DOHH2 (cell line): ENCODE measurements around the gene NFAT5.

Experiments used
- H3F3A ChIP-seq: fragments of 200-600 bp; sonication (generic), shearing (Covaris generic); 2 replicates; pipeline ENCODE4 v1.6.0; 2016; ENCODE audit warnings: antibody characterized with exemption, mild to moderate bottlenecking; ENCODE audit not compliant: control insufficient read depth, insufficient read depth
- H3K27ac ChIP-seq: fragments of 200-600 bp; sonication (generic); 2 replicates; pipeline ENCODE4 v1.5.1; 2014; ENCODE audit warnings: low read depth, mild to moderate bottlenecking, low read length, moderate library complexity
- H3K27me3 ChIP-seq: fragments of 200-600 bp; sonication (generic); 2 replicates; pipeline ENCODE4 v1.6.1; 2014; ENCODE audit warnings: mild to moderate bottlenecking, low read length, mixed read lengths; ENCODE audit not compliant: control insufficient read depth
- H3K36me3 ChIP-seq: fragments of 200-600 bp; sonication (generic); 2 replicates; pipeline ENCODE4 v1.6.1; 2014; ENCODE audit warnings: mild to moderate bottlenecking, low read length, moderate library complexity, mixed read lengths; ENCODE audit not compliant: control insufficient read depth
- H3K4me1 ChIP-seq: fragments of 200-600 bp; sonication (generic); 2 replicates; pipeline ENCODE4 v1.6.1; 2014; ENCODE audit warnings: mild to moderate bottlenecking, low read length, mixed read lengths; ENCODE audit not compliant: control insufficient read depth
- H3K4me2 ChIP-seq: fragments of 200-600 bp; sonication (generic); 2 replicates; pipeline ENCODE4 v1.6.0; 2014; ENCODE audit warnings: mild to moderate bottlenecking, low read length, moderate library complexity
- H3K4me3 ChIP-seq: fragments of 200-600 bp; sonication (generic); 2 replicates; pipeline ENCODE4 v1.5.1; 2014; ENCODE audit warnings: mild to moderate bottlenecking, low read length, mixed read lengths
- H3K79me2 ChIP-seq: fragments of 200-600 bp; sonication (generic); 2 replicates; pipeline ENCODE4 v1.6.1; 2014; ENCODE audit warnings: mild to moderate bottlenecking, low read length, mixed read lengths; ENCODE audit not compliant: control insufficient read depth
- H3K9me2 ChIP-seq: fragments of 200-600 bp; sonication (generic); replicated peaks from 2 replicates; pipeline ENCODE4 v1.6.1; 2014; ENCODE audit warnings: mild to moderate bottlenecking, low read length, mixed read lengths; ENCODE audit not compliant: control insufficient read depth
- H3K9me3 ChIP-seq: fragments of 200-600 bp; sonication (generic); 2 replicates; pipeline ENCODE4 v1.6.1; 2014; ENCODE audit warnings: antibody characterized with exemption, low read length, mixed read lengths; ENCODE audit not compliant: control insufficient read depth, insufficient read depth
- H4K20me1 ChIP-seq: fragments of 200-600 bp; sonication (generic); 2 replicates; pipeline ENCODE4 v1.6.0; 2014; ENCODE audit warnings: low read depth, mild to moderate bottlenecking, antibody characterized with exemption, low read length, moderate library complexity; ENCODE audit not compliant: control insufficient read depth, insufficient read depth
- EZH2phosphoT487 ChIP-seq: fragments of 200-600 bp; sonication (generic); IDR thresholded peaks from 2 replicates; pipeline ENCODE4 v1.6.1; 2017; ENCODE audit warnings: borderline replicate concordance, mild to moderate bottlenecking, antibody characterized with exemption, low read length, moderate library complexity, mixed read lengths
- TF ChIP-seq, protein P1 (sequence below): fragments of 200-600 bp; sonication (generic); IDR thresholded peaks from one replicate; pipeline ENCODE4 v1.5.1; 2014; ENCODE audit warnings: antibody characterized with exemption, mild to moderate bottlenecking, low read depth, low read length; ENCODE audit not compliant: poor library complexity, severe bottlenecking

NFAT5 gene

DNA sequence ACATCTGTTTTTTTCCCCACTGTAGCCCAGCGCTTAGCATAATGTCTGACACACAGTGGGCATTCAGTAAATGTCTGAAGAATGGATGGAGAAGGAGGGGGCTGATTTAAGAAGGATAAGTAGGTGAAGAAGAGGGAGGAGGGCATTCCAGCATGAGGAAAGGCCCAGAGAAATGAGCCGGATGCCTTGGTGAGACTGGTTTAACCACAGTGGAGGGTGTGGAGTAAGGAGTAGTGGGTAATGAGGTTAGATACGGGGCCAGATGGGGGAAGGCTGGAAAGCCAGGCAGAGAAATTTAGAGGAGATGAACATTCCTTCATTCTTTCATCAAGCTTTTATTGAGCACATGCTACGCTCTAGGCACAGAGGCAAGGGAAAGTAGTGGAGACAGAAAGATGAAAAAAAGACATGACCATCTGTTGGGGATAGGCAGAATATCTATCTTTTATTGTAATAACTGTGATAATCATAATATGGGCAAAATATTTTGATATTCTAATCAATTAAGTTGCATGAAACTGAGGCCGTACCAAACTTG, 43.7 kb upstream of the NFAT5 start:
- H3K4me1 ChIP-seq: 0 out of 2 replicates have a peak, but pooled peaks cover 4% of the 10 kb centered on the region
- no peaks in the 10 kb centered on the region for H3F3A ChIP-seq
- no peaks in the 10 kb centered on the region for H3K79me2 ChIP-seq
- no peaks in the 10 kb centered on the region for H3K27me3 ChIP-seq
- H3K4me3 ChIP-seq: no peak overlapping the region
- H3K36me3 ChIP-seq: no peaks in the 10 kb centered on the region
- H4K20me1 ChIP-seq: no peaks in the 10 kb centered on the region
- H3K27ac ChIP-seq: no peak overlapping the region
- no peak overlapping the region for H3K4me2 ChIP-seq
- H3K9me3 ChIP-seq: peaks cover 5% of the 10 kb centered on the region; the same call in 1 of the 2 replicates
- no peak for TF ChIP-seq EZH2phosphoT487
- TF ChIP-seq, protein P1, sequence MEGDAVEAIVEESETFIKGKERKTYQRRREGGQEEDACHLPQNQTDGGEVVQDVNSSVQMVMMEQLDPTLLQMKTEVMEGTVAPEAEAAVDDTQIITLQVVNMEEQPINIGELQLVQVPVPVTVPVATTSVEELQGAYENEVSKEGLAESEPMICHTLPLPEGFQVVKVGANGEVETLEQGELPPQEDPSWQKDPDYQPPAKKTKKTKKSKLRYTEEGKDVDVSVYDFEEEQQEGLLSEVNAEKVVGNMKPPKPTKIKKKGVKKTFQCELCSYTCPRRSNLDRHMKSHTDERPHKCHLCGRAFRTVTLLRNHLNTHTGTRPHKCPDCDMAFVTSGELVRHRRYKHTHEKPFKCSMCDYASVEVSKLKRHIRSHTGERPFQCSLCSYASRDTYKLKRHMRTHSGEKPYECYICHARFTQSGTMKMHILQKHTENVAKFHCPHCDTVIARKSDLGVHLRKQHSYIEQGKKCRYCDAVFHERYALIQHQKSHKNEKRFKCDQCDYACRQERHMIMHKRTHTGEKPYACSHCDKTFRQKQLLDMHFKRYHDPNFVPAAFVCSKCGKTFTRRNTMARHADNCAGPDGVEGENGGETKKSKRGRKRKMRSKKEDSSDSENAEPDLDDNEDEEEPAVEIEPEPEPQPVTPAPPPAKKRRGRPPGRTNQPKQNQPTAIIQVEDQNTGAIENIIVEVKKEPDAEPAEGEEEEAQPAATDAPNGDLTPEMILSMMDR: no peak
- no peaks in the 10 kb centered on the region for H3K9me2 ChIP-seq

DNA sequence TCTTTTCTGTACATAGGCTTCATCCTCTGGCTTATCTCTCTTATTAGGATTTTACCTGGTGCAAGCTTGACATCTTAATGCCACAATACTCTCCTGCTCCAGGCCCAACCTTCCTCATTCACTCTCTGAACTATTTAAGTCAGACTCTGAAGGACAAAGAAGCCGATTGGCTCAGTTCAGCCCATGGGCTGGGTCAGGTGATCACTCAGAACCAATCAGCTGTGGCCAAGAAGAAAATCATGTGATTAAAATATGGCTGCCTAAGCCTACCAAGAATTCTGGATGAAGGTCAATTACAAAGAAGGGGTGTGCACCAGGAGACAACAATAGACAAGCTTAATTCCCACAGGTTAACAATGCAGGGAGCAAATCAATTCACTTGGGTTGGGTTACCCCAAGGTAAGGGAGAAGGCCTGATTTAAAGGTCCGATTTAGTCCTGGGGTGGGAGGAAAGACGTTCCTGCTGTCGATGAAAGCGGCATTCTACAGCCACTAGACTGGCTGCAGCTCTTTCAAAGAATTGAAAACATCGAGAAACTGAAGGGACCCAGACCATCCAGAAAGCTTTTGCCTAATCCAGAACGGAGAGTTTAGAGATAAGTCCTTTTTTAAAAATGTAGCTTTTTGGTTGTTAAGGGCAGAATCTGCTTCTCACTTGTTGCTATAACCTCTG, 42.9 kb upstream of the NFAT5 start:
- Histone ChIP-seq H3K4me1 (0 out of 2 replicates have a peak, but pooled peaks cover 4% of the 10 kb centered on the region), H3K27ac (no peak overlapping the region), H4K20me1 (no peaks in the 10 kb centered on the region), H3K36me3 (no peaks in the 10 kb centered on the region), H3F3A (no peaks in the 10 kb centered on the region), H3K4me3 (no peak overlapping the region), H3K79me2 (no peaks in the 10 kb centered on the region), H3K4me2 (no peak overlapping the region), H3K27me3 (no peaks in the 10 kb centered on the region), H3K9me2 (no peaks in the 10 kb centered on the region), H3K9me3 (peaks cover 5% of the 10 kb centered on the region; the same call in 1 of the 2 replicates)
- TF ChIP-seq, protein P1: no peak
- TF ChIP-seq EZH2phosphoT487: no peak

DNA sequence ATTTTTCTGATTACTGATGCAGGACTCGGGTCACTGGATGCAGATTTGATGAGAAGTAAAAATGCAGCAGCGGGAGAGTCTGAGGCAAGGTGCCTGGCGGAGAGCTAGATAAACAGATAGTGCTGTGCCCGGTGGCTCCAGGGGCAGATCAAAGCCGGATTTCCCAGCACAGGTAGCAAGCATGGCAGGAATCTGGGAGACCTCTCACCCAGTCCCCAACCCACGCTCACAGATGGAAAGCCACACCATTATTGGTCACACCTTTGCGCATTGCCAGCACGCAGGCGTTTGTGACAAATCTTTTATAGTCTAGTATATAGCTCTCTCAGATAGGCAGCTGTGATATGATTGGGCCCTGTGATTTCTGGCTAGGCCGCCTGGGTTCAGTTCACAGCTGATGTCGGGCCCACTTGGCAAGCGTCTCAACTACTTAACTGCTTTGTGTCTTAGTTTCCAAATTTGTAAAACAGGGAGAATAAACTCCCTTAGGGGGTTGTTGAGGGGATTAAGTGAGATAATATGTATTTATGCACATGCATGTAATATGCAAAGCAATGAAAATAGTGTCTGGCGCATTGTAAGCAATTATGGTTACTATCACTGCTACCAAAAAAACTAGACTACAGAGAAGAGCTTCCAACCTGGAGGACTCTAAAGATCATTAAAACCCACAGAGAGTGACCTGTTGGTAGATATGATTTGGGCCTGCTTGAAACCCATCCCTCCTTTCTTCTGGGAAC, 42.0 kb upstream of the NFAT5 start:
- Histone ChIP-seq H3K27me3 (no peaks in the 10 kb centered on the region), H3K36me3 (no peaks in the 10 kb centered on the region), H3K27ac (no peak overlapping the region), H3K4me2 (no peak overlapping the region), H3K4me3 (no peak overlapping the region), H3F3A (no peaks in the 10 kb centered on the region), H3K4me1 (0 out of 2 replicates have a peak, but pooled peaks cover 4% of the 10 kb centered on the region), H3K9me2 (no peaks in the 10 kb centered on the region), H3K9me3 (peaks cover 5% of the 10 kb centered on the region; the same call in 1 of the 2 replicates), H4K20me1 (no peaks in the 10 kb centered on the region), H3K79me2 (no peaks in the 10 kb centered on the region)
- TF ChIP-seq, protein P1: no peak
- no peak for TF ChIP-seq EZH2phosphoT487
